ENCODE measurements around the gene CYB5RL. TPM values are rescaled to one million over a fixed set of nuclear protein-coding genes. Genes with fewer than 3 reads are reported as not detected.
"Not testable (repeated sequence)": the region's sequence is repeated elsewhere in the genome, so short reads cannot be mapped to it uniquely, and the experiment has no call there.

The CYB5RL gene
- polyA plus RNA-seq, 4 donors: 6.3 to 10.0 (median 8.1) TPM

GRCh38 chr1:54227091-54227602 is 27.3 kb upstream of the CYB5RL start:
- DNase-seq (ENCODE audit: low read depth in 4 of 4, low spot score in 2 of 4): no peak

- DNase-seq (ENCODE audit: low read depth in 4 of 4, low spot score in 2 of 4): no peak
Observed at GRCh38 chr1:54225986-54226559, 26.2 kb upstream of the CYB5RL start.

- no peak for DNase-seq (ENCODE audit: low read depth in 4 of 4, low spot score in 2 of 4)
Observed at GRCh38 chr1:54225378-54225777, 25.5 kb upstream of the CYB5RL start.

GRCh38 chr1:54224233-54224632 is 24.4 kb upstream of the CYB5RL start:
- DNase-seq (ENCODE audit: low read depth in 4 of 4, low spot score in 2 of 4): no peak

GRCh38 chr1:54223441-54224202 is 23.8 kb upstream of the CYB5RL start:
- DNase-seq (ENCODE audit: low read depth in 4 of 4, low spot score in 2 of 4): no peak

DNA sequence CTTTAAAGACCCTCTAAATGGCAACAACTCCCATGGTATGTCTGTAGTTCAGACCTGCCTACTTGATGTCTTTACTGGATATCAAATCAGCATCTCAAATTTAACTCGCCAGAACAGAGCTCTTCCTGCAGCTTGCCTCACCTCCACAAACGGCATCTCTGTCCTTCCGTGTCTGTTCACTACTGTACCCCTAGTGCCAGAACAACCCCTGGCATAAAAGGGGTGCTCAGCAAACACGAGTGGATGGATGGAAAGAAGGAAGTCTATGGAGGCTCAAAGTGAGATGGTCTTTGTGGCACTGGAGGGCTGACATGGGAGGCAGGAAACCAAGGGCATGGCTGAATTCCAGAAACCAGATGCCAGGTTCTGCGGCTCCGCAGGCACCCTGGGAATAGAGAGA is 22.9 kb upstream of the CYB5RL start:
- no peak for DNase-seq (ENCODE audit: low read depth in 4 of 4, low spot score in 2 of 4)

- no peak for DNase-seq (ENCODE audit: low read depth in 4 of 4, low spot score in 2 of 4)
Observed at GRCh38 chr1:54221867-54222484, 22.1 kb upstream of the CYB5RL start.

- DNase-seq (ENCODE audit: low read depth in 4 of 4, low spot score in 2 of 4): no peak
Observed at GRCh38 chr1:54221113-54221834, 21.4 kb upstream of the CYB5RL start.

GRCh38 chr1:54220004-54220811 is 20.4 kb upstream of the CYB5RL start:
- DNase-seq (ENCODE audit: low read depth in 4 of 4, low spot score in 2 of 4): no peak

DNA sequence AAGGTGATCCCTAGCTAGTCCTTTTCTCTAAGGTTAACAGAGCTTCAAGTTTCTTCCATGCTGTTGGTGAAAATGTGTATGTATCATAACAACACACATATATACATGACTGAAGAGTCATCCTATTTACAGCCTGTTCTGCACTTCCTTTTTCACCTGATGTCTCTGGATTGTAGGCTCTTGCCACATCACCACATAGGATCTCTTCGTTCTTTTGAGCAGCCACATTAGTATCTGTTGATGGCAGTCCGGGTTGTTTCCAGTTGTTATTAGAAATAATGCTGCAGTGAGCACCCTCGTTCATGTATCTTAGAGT is 19.8 kb upstream of the CYB5RL start:
- DNase-seq (ENCODE audit: low read depth in 4 of 4, low spot score in 2 of 4): no peak

DNA sequence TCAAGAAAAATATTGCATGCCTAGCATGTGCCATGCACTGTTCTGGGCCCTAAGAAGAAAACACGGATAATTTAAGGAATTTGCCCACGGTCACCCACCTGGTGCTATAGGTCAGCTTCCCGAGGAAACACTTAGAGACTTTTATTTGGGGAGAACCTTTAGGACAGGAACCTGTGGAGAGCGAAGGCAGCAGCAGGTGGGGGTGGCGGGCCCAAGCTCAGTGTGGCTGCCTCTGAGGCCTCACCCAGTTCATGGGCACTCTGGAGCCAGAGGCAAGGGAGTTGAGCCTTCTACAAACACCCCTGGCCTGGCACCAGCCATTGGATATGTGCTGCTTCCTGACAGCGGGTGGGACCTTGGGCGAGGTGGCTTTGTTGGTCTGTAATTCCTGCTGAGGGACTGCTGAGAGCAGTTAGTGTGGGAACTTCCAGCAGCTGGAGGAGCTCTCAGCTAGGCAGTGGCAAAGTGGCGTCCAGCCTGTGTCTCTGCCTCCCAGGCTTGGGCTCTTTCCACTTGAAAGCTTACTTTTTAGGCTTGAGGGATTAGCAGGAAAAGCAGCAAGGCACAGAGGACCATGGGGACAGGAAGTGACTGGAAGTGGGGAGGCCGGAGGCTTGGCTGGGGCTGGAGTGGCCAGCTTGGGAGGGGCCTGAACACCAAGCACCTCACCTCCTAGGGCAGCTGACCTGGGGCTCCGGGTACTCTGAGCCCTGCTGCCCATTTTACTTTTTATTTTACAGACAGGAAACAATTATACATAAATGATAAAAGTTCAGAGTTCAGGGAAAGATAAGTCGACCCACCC is 19.3 kb upstream of the CYB5RL start:
- DNase-seq (ENCODE audit: low read depth in 4 of 4, low spot score in 2 of 4): no peak

DNA sequence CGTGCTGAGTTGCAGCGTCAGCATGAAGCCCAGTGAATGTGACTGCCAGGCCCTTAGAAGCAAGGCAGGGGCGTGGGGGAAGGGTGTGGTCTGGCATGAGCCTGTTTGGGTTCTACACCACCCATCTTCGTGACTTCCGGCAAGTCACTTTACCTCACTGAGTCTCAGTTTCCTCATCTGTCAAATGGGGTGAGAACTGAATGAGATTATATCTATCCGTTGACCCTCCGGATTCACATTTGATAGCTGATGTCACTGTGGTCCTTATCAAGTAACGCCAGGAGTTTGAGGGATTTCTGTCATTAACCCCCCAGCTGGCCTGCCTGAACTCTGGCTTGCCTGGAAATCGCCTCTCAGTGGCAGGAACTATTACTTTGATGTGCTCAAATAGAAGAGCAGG is 15.7 kb upstream of the CYB5RL start:
- DNase-seq (ENCODE audit: low read depth in 4 of 4, low spot score in 2 of 4): no peak

GRCh38 chr1:54212872-54213271 is 13.0 kb upstream of the CYB5RL start:
- no peak for DNase-seq (ENCODE audit: low read depth in 4 of 4, low spot score in 2 of 4)

- not testable (repeated sequence) for DNase-seq (ENCODE audit: low read depth in 4 of 4, low spot score in 2 of 4)
Observed at GRCh38 chr1:54207896-54208295, 8.1 kb upstream of the CYB5RL start.

- DNase-seq (ENCODE audit: low read depth in 4 of 4, low spot score in 2 of 4): no peak
Observed at GRCh38 chr1:54207287-54207686, 7.5 kb upstream of the CYB5RL start.

- DNase-seq (ENCODE audit: low read depth in 4 of 4, low spot score in 2 of 4): no peak
Observed at GRCh38 chr1:54204199-54204598, 4.4 kb upstream of the CYB5RL start.

GRCh38 chr1:54200519-54200997 is 728 bp upstream of the CYB5RL start:
- DNase-seq (ENCODE audit: low read depth in 4 of 4, low spot score in 2 of 4): no peak

DNA sequence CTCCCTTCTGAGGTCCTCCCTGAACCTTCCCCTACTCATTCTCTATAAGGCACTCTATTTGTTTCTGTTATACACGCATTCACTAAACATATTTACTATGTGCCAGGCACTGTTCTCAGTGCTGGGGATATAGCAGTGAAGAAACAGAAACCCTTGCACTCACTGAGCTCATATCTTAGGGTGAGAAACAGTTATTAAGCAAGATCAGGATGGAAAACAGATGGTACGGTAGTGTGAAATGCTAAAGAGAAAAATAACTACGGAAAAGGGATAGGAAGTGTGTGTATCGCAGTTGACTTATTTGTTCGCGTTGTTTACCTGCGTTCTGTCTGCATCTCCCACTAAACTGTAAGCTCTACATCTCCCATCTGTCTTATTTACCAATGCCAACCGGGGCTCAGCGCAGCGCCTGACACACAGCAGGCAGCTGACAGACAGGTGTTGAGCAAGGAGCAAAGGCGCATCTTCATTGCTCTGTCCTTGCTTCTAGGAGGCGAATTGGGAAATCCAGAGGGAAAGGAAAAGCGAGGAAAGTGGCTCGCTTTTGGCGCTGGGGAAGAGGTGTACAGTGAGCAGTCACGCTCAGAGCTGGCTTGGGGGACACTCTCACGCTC is 572 bp downstream of the CYB5RL start:
- DNase-seq (ENCODE audit: low read depth in 4 of 4, low spot score in 2 of 4): no peak

- no peak for DNase-seq (ENCODE audit: low read depth in 4 of 4, low spot score in 2 of 4)
Observed at GRCh38 chr1:54193453-54193852, 6.4 kb downstream of the CYB5RL start.

Measured in left renal cortex interstitium (tissue), 4 donors.